K562 (cell line): ENCODE data around the gene PTP4A2. TPM values are rescaled to one million over a fixed set of nuclear protein-coding genes. Genes with fewer than 3 reads are reported as not detected.

ENCODE experiments used
- ARID2 ChIP-seq: fragments of 450-650 bp; IDR thresholded peaks from 2 replicates; pipeline ENCODE4 v1.6.1; 2017; ENCODE audit warnings: antibody characterized with exemption, mild to moderate bottlenecking
- CBFA2T3 ChIP-seq: fragments of 450-650 bp; IDR thresholded peaks from 2 replicates; pipeline ENCODE4 v1.6.1; 2017
- CBX5 ChIP-seq: IDR thresholded peaks from 2 replicates; pipeline ENCODE4 v1.6.1; 2014; ENCODE audit warnings: low read depth, borderline replicate concordance
- DEAF1 ChIP-seq: fragments of 450-650 bp; formaldehyde crosslinking; IDR thresholded peaks from 2 replicates; pipeline ENCODE4 v1.4.0; 2020; ENCODE audit warnings: mild to moderate bottlenecking, moderate library complexity
- GATA2 ChIP-seq: sonication (generic); formaldehyde crosslinking; IDR thresholded peaks from 2 replicates; pipeline ENCODE4 v1.4.0; 2020; ENCODE audit warnings: mild to moderate bottlenecking, missing genetic modification reagents
- GATAD2A ChIP-seq: fragments of 450-650 bp; IDR thresholded peaks from 2 replicates; pipeline ENCODE4 v1.6.1; 2017
- GTF2E2 ChIP-seq: fragments of 200-800 bp; sonication (Bioruptor generic); IDR thresholded peaks from 2 replicates; pipeline ENCODE4 v1.6.1; 2016; ENCODE audit warnings: missing genetic modification characterization, missing compliant biosample characterization
- KAT8 ChIP-seq: fragments of 450-650 bp; IDR thresholded peaks from 2 replicates; pipeline ENCODE4 v1.6.1; 2016; ENCODE audit warnings: low read depth, mild to moderate bottlenecking
- MAZ ChIP-seq, 2 experiments: fragments of 450-650 bp in 1 of 2; sonication (generic) in 1 of 2; formaldehyde crosslinking; IDR thresholded peaks in 1 of 2; conservative IDR thresholded peaks in 1 of 2; 2 replicates each; pipeline versions ENCODE4 v1.4.0 to v1.5.0; 2020; ENCODE audit warnings: mild to moderate bottlenecking in 1 of 2, missing genetic modification reagents in 1 of 2
- MIER1 ChIP-seq: fragments of 450-650 bp; IDR thresholded peaks from 2 replicates; pipeline ENCODE4 v1.6.1; 2016; ENCODE audit warnings: antibody characterized with exemption, mild to moderate bottlenecking, low read depth
- MTA1 ChIP-seq: fragments of 450-650 bp; IDR thresholded peaks from 2 replicates; pipeline ENCODE4 v1.6.1; 2017; ENCODE audit warnings: borderline replicate concordance
- NFRKB ChIP-seq: fragments of 450-650 bp; IDR thresholded peaks from 2 replicates; pipeline ENCODE4 v1.6.1; 2016; ENCODE audit warnings: low read depth
- NONO ChIP-seq, 2 experiments: fragments of 200-400 bp in 1 of 2; fragments of 450-650 bp in 1 of 2; formaldehyde crosslinking in 1 of 2; IDR thresholded peaks; 2 replicates each; pipeline ENCODE4 v1.6.1; 2017; ENCODE audit warnings: low read depth in 2 of 2, mild to moderate bottlenecking in 2 of 2, moderate library complexity in 2 of 2, low read length in 1 of 2
- POLR3A ChIP-seq: IDR thresholded peaks from 2 replicates; pipeline ENCODE4 v1.6.1; 2011; ENCODE audit warnings: borderline replicate concordance, mild to moderate bottlenecking, moderate library complexity; ENCODE audit not compliant: insufficient read length, insufficient read depth; ENCODE audit errors: extremely low read depth
- PRMT5 ChIP-seq: sonication (generic); formaldehyde crosslinking; IDR thresholded peaks from 2 replicates; pipeline ENCODE4 v1.5.0; 2020; ENCODE audit warnings: missing genetic modification reagents
- PTTG1 ChIP-seq: fragments of 450-650 bp; IDR thresholded peaks from 2 replicates; pipeline ENCODE4 v1.6.1; 2016; ENCODE audit warnings: low read depth, mild to moderate bottlenecking, missing genetic modification characterization, missing compliant biosample characterization
- RBFOX2 ChIP-seq: fragments of 200-400 bp; formaldehyde crosslinking; IDR thresholded peaks from 2 replicates; pipeline ENCODE4 v1.6.1; 2017; ENCODE audit warnings: low read depth, mild to moderate bottlenecking, low read length, moderate library complexity
- RBM14 ChIP-seq: fragments of 200-400 bp; formaldehyde crosslinking; IDR thresholded peaks from 2 replicates; pipeline ENCODE4 v1.6.1; 2018; ENCODE audit warnings: low read depth, mild to moderate bottlenecking, low read length, moderate library complexity, borderline replicate concordance; ENCODE audit not compliant: insufficient read depth
- SAFB2 ChIP-seq: fragments of 200-400 bp; formaldehyde crosslinking; IDR thresholded peaks from 2 replicates; pipeline ENCODE4 v1.6.1; 2018; ENCODE audit warnings: borderline replicate concordance, low read length, low read depth, moderate library complexity; ENCODE audit not compliant: severe bottlenecking
- SP1 ChIP-seq: sonication (generic); formaldehyde crosslinking; IDR thresholded peaks from 2 replicates; pipeline ENCODE4 v1.8.1; 2022; ENCODE audit warnings: mild to moderate bottlenecking, missing genetic modification reagents
- TAF1 ChIP-seq: IDR thresholded peaks from 2 replicates; pipeline ENCODE4 v1.6.1; 2011; ENCODE audit warnings: mild to moderate bottlenecking, low read length, moderate library complexity; ENCODE audit not compliant: insufficient read depth, control insufficient read depth, severe bottlenecking; ENCODE audit errors: extremely low read depth
- TCF15 ChIP-seq: fragments of 250-450 bp; sonication (Bioruptor Pico); IDR thresholded peaks from 2 replicates; pipeline ENCODE4 v1.8.0; 2022; ENCODE audit warnings: moderate library complexity, mild to moderate bottlenecking, inconsistent platforms
- TEAD2 ChIP-seq: fragments of 450-650 bp; IDR thresholded peaks from 2 replicates; pipeline ENCODE4 v1.6.1; 2016; ENCODE audit warnings: missing genetic modification characterization, control low read depth, missing compliant biosample characterization
- TRIM25 ChIP-seq: fragments of 450-650 bp; IDR thresholded peaks from 2 replicates; pipeline ENCODE4 v1.7.0; 2016; ENCODE audit warnings: borderline replicate concordance
- ZFP1 ChIP-seq: fragments of 450-650 bp; formaldehyde crosslinking; IDR thresholded peaks from 2 replicates; pipeline ENCODE4 v1.4.0; 2020; ENCODE audit warnings: mild to moderate bottlenecking, mixed read lengths
- ZNF668 ChIP-seq: fragments of 250-450 bp; sonication (Bioruptor Pico); IDR thresholded peaks from 2 replicates; pipeline ENCODE4 v1.8.0; 2022; ENCODE audit warnings: mild to moderate bottlenecking, inconsistent platforms
- ZZZ3 ChIP-seq: fragments of 450-650 bp; IDR thresholded peaks from 2 replicates; pipeline ENCODE4 v1.6.1; 2016; ENCODE audit warnings: antibody characterized with exemption, mild to moderate bottlenecking, moderate library complexity
- polyA plus RNA-seq, 8 experiments: library from polyadenylated mRNA; depleted of rRNA in 4 of 8; stranded (reverse) in 5 of 8; unstranded in 3 of 8; fragments of >200 nt; fragmentation: Nextera tagmentation in 2 of 8; fragmentation: Illumina TruSeq in 1 of 8; extraction: Ambion mirVana in 2 of 8; extraction: Trizol in 1 of 8; gene quantifications; 2 replicates each; pipeline versions ENCODE4 v1.2.1 to v1.2.3, GENCODE V29; 2011 to 2014; ENCODE audit warnings: inconsistent platforms in 1 of 8, missing spikeins in 1 of 8
- total RNA-seq, 7 experiments: library from RNA; depleted of rRNA in 6 of 7; stranded (reverse); fragments of >200 nt in 6 of 7; fragmentation: Illumina TruSeq in 2 of 7; extraction: Trizol in 2 of 7; gene quantifications; 2 replicates each; pipeline versions ENCODE4 v1.2.1 to v1.2.3, GENCODE V29; 2011 to 2021; ENCODE audit warnings: low replicate concordance in 1 of 7

Gene PTP4A2
- total and polyA plus RNA-seq, 9 of the 15 experiments (the other 6 are each of a cell fraction or from before 2014, with no cell fraction given) = 197 to 870 (median 480) TPM

GRCh38 chr1:31926853-31927660, 11.1 kb downstream of the PTP4A2 start (continued):
- TF ChIP-seq KAT8 = no peak
- TF ChIP-seq ZZZ3 = no peak
- TF ChIP-seq ZFP1 (CRISPR knock-in tag) = no peak
- TF ChIP-seq ZNF668 (CRISPR knock-in tag) = no peak
- TF ChIP-seq TRIM25 = no peak
- peak; percentile 59 for TF ChIP-seq CBFA2T3
- peak; percentile 78 for TF ChIP-seq MTA1
- TF ChIP-seq GATAD2A = no peak
- TF ChIP-seq NFRKB = no peak
- TF ChIP-seq DEAF1 (CRISPR knock-in tag) = no peak
- TF ChIP-seq MIER1 = no peak
- no peak for TF ChIP-seq SP1 (CRISPR knock-in tag)
- TF ChIP-seq POLR3A = no peak
- no peak for TF ChIP-seq TEAD2
- TF ChIP-seq TAF1 = no peak
- no peak for TF ChIP-seq SAFB2
- TF ChIP-seq CBX5 = no peak
- TF ChIP-seq GATA2 (CRISPR knock-in tag) = no peak
- TF ChIP-seq TCF15 (CRISPR knock-in tag) = no peak
- TF ChIP-seq NONO (IDR thresholded peaks at IDR 0.05; ENCODE audit: low read depth in 2 of 2, low read length in 1 of 2) = no peak
- TF ChIP-seq PTTG1 = no peak
- TF ChIP-seq ARID2 = no peak; the same call in 1 of the 2 replicates
- no peak for TF ChIP-seq RBFOX2
- TF ChIP-seq PRMT5 (CRISPR knock-in tag) = no peak
- TF ChIP-seq MAZ (CRISPR knock-in tag; conservative IDR thresholded peaks at IDR 0.05 in 1 of 2, IDR thresholded peaks at IDR 0.05 in 1 of 2) = no peak
- TF ChIP-seq GTF2E2 (tag) = no peak
- TF ChIP-seq RBM14 = no peak
